VCaP (cell line): Measurements from ENCODE around the gene PROC.

Experiments
- H3K27ac ChIP-seq: fragments of 450-650 bp; 2 replicates; pipeline ENCODE4 v1.5.1; 2017
- CTCF ChIP-seq: fragments of 450-650 bp; conservative IDR thresholded peaks from 2 replicates; pipeline ENCODE4 v1.5.1; 2017; ENCODE audit warnings: mild to moderate bottlenecking, moderate library complexity

The PROC gene

GRCh38 chr2:127398239-127398590, 20.0 kb upstream of the PROC start:
- H3K27ac ChIP-seq: no peak overlapping the region
- TF ChIP-seq CTCF: no peak

- TF ChIP-seq CTCF: no peak
- no peak overlapping the region for H3K27ac ChIP-seq
Measured at GRCh38 chr2:127400533-127400896, 17.7 kb upstream of the PROC start.

DNA sequence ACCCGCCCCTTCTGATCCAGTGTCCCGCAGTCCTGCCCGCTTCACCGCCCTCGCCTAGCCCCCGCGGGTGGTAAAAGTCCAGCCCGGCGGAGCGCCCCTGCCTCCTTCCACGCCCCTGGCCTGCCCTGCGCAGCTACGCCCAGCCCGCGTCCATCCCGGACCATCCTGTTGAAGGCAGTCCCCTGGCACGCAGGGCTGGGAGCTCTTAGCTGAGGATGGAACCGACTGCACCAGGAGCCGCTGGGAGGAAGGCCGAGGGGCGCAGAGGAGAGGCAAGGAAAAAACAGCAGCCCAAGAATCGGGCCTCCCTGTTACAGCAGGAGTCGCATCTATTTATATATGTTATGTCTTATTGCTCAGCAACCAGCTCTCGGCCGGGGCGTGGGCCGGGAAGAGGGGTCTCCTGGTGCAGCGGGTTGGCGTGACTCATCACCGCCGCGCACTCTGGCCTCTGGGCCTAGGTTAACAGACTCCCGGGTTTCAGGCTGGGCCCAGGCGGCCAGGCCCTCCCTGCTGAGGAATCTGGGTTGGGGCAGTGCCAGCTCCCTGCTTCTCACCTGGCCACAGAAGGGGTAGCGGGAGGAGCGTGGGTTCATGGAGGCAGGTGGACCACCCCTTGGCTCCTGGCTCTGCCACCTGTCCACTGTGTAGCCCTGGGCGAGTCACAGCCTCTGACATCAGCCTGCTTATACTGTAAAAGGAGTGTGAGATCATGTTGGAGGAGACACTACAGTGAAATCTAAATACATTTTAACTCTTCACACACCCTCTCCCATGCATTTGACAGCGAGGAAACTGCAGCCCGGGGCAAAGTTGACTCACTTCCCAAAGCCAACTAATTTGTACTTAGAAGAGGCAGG, 17.1 kb upstream of the PROC start:
- TF ChIP-seq CTCF: no peak
- H3K27ac ChIP-seq: no peak overlapping the region

- H3K27ac ChIP-seq: no peak overlapping the region
Measured at GRCh38 chr2:127401757-127402695, 16.2 kb upstream of the PROC start.

GRCh38 chr2:127403460-127403859, 14.8 kb upstream of the PROC start:
- H3K27ac ChIP-seq: no peak overlapping the region
- no peak for TF ChIP-seq CTCF

More at GRCh38 chr2:127401757-127402695, 16.2 kb upstream of the PROC start:
- no peak for TF ChIP-seq CTCF

DNA sequence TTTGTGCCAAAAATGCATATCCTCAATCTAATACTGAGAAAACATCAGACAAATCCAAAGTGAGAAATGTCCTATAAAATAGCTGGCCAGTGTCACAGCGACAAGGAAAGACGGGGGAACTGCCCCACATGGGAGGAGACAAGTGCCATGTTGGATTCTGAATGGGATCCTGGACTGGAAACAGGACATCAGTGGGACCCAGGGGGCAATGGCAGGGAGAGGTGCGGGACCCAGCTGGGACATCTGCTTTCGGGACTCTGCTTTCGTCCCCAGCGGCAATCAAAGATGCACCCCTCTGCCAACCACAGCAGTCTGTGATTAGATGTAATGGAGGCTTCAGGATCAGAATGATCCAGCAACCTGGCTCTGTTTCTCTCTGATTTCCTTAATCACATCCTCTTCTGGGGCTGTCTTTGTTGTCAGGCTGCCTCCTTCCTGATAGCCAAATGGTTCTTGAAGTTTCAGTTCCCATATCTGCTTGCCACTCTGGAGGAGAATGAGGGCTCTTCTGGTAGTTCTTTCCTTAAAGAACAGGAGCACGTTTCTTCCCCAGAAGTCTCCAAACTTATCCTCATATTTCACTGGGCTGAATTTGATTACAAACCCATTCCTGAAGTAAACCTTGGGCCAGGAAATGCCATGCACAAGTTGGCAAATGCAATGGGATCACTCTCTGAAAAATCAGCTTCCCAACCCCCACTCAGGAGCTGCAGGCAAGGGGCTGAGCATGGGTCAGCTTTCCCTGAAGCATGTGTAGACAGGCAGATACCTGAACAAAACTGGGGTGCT, 13.6 kb upstream of the PROC start:
- no peak for TF ChIP-seq CTCF
- no peak overlapping the region for H3K27ac ChIP-seq

DNA sequence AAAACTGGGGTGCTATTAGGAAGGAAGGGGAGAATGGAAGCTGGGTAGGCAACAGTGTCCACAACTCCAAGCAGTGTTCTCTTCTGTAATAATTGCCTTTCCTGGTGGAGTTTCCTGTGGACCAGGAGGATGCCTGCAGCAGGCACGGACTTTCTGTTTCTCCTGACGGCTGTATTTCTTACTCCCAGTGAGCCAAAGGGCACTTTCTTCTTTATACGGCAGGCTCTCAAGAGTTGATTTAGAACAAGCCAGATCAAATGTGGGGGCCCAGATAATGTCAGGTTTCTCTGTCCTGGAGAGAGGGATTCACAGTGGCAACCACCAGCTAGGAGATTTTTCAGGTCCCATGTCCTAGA, 13.0 kb upstream of the PROC start:
- no peak for TF ChIP-seq CTCF
- H3K27ac ChIP-seq: no peak overlapping the region
